ENCODE measurements around the gene ICAM4.
"Not testable (repeated sequence)": the region's sequence is repeated elsewhere in the genome, so short reads cannot be mapped to it uniquely, and the experiment has no call there.

Gene ICAM4

GRCh38 chr19:10269333-10270179 lies 17.2 kb upstream of the ICAM4 start:
- peak; percentile 90 for DNase-seq (ENCODE audit: low spot score)

- DNase-seq (ENCODE audit: low spot score) = no peak
Observed at GRCh38 chr19:10270180-10270615, 16.6 kb upstream of the ICAM4 start.

- peak; percentile 86 for DNase-seq (ENCODE audit: low spot score)
Observed at GRCh38 chr19:10270616-10271394, 15.9 kb upstream of the ICAM4 start, which contains the start of gene ICAM1. Gene ICAM1 (plus strand): TSS chr19:10271120. CDS start chr19:10271160, 40 bp downstream.

GRCh38 chr19:10271543-10272086 lies 15.1 kb upstream of the ICAM4 start:
- DNase-seq (ENCODE audit: low spot score) = no peak

- DNase-seq (ENCODE audit: low spot score) = no peak
Observed at GRCh38 chr19:10274589-10274988, 12.2 kb upstream of the ICAM4 start.

GRCh38 chr19:10277795-10278589 lies 8.8 kb upstream of the ICAM4 start:
- DNase-seq (ENCODE audit: low spot score) = no peak

GRCh38 chr19:10278935-10279334 lies 7.8 kb upstream of the ICAM4 start:
- DNase-seq (ENCODE audit: low spot score) = no peak

GRCh38 chr19:10279737-10280442 lies 6.9 kb upstream of the ICAM4 start:
- DNase-seq (ENCODE audit: low spot score) = no peak

GRCh38 chr19:10282043-10282442 lies 4.7 kb upstream of the ICAM4 start:
- DNase-seq (ENCODE audit: low spot score) = not testable (repeated sequence)

GRCh38 chr19:10283301-10284064 lies 3.3 kb upstream of the ICAM4 start:
- no peak for DNase-seq (ENCODE audit: low spot score)

GRCh38 chr19:10284065-10284959 lies 2.4 kb upstream of the ICAM4 start:
- DNase-seq (ENCODE audit: low spot score) = no peak

GRCh38 chr19:10284960-10285278 lies 1.8 kb upstream of the ICAM4 start:
- DNase-seq (ENCODE audit: low spot score) = no peak

- DNase-seq (ENCODE audit: low spot score) = no peak
Observed at GRCh38 chr19:10285393-10285792, 1.4 kb upstream of the ICAM4 start.

- peak; percentile 65 for DNase-seq (ENCODE audit: low spot score)
Observed at GRCh38 chr19:10288662-10289166, 2.0 kb downstream of the ICAM4 start.

- DNase-seq (ENCODE audit: low spot score) = no peak
Observed at GRCh38 chr19:10289167-10289835, 2.5 kb downstream of the ICAM4 start.

- DNase-seq (ENCODE audit: low spot score) = no peak
Observed at GRCh38 chr19:10289836-10290356, 3.1 kb downstream of the ICAM4 start, which contains the start of gene ICAM5. Gene ICAM5 (plus strand): TSS chr19:10289952. CDS start chr19:10290044, 92 bp downstream.

GRCh38 chr19:10290357-10290875 lies 3.7 kb downstream of the ICAM4 start:
- no peak for DNase-seq (ENCODE audit: low spot score)
